ENCODE data around the gene PSMB8.
"Not testable (repeated sequence)": the region's sequence is repeated elsewhere in the genome, so short reads cannot be mapped to it uniquely, and the experiment has no call there.

PSMB8 gene

DNA sequence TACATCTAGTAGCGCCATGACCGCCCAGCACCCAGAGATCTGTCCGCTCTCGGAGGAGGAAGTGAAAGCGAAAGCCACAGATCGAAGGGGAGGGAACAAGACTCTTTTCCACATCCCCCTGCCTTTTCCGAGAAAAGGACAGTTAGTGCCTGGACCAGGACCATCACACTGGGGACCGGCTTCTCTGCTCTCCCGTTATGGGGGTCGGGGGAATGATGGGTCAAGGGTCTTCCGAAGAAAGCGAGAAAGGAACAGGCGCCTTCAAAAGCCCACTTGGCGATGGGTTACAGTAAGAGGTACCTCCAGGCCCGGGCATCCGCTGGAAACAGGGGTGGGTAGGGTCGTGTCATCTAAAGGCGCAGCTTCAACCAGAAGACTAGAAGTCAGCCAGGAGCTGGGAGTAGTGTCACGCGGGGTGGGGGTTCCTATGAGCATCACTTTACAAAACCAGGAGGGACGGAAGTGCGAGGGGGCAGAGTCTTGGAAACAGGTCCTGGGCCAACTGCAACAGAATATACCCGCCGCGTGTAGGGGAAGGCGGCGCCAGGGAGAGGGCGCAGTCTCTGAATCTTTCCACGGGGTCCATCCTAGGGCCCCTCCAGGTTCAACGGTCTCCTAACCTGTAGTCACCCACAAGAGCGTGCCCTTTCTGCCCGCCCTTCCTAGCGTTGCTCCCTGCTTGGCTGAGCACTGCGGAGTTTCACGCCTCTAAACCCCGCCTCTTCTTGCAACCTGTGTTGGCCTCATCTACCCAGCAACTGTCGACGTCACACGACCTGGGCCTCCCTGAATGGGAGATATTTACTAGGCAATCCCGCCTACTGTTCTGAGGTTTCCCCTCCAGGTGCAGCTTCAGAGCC lies at the start of gene PSMB8:
TSS of gene PSMB8 (minus strand) at position 69 of the 860 bp plus-strand sequence. CDS start at position 18, 51 bp downstream.
- DNase-seq: peak; percentile 97

DNA sequence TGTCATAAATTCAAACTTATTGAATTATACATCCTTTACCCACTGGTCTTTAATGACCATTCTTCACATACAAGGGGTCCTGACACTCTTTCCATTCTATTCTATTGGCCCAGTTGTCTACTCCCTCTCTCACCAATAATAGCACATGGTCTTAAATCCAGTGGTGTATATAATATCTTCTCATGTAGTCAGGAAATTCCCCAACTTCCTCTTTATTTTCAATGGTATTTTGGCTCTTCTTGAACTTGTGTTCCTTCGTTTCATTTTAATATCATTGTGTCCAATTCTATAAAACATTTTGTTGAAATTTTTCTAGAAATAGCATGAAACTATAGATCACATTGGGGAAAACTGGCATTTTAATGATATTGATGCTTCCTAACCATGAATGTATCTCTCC lies 47.0 kb upstream of the PSMB8 start:
- DNase-seq: no peak

DNA sequence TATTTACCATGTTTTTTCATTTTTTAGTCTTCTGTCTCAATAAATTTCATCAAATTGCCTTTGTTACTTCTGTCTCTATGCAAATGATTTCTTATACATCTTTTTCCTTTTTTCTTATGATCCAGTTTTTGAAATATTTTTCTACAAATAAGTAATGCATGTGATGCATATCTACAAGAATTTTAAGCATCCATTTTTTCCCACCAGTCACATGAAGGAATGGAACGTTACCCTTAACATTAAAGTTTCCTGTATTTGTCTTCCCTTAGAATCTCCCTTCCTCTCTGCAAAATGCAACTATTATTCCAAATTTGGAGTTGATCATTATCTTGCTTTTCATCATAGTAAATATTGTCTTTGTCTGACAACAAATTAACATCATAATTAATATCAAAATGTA lies 45.7 kb upstream of the PSMB8 start:
- DNase-seq: no peak

DNA sequence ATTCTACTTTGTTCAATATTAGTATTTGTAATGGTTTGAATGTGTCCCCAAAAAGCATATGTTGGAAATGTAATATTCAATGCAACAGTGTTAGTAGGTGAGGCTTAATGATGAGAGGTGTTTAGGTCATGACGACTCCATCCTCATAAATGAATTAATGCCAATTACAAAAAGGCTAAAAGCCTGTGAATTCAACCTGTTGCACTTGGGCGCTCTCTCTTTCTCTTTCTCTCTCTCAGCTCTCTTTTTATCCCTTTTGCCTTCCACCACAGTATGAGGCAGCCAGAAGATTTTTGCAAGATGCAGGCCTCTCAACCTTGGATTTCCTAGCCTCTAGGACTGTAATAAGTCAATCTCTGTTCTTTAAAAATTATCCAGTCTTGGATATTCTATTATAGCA lies 44.7 kb upstream of the PSMB8 start:
- DNase-seq: no peak

DNA sequence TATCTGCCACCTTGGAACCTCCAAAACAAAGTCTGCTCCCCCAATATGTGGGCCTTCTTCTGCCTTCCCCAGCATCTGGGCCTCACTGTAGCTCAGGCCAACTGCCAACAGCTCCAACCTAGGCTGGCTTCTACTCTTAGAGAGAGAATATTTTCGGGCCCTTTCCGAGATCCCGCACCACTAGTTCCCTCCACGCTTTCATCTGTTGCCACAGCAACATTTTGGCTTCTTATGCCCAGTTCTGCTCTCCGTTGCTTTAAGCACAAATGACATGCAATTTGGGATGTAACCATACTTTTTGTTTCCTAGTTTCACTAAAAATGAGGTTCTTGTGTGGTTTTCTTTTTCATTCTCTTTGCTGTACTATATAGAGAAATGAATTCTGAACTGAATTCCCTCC lies 43.8 kb upstream of the PSMB8 start:
- no peak for DNase-seq

DNA sequence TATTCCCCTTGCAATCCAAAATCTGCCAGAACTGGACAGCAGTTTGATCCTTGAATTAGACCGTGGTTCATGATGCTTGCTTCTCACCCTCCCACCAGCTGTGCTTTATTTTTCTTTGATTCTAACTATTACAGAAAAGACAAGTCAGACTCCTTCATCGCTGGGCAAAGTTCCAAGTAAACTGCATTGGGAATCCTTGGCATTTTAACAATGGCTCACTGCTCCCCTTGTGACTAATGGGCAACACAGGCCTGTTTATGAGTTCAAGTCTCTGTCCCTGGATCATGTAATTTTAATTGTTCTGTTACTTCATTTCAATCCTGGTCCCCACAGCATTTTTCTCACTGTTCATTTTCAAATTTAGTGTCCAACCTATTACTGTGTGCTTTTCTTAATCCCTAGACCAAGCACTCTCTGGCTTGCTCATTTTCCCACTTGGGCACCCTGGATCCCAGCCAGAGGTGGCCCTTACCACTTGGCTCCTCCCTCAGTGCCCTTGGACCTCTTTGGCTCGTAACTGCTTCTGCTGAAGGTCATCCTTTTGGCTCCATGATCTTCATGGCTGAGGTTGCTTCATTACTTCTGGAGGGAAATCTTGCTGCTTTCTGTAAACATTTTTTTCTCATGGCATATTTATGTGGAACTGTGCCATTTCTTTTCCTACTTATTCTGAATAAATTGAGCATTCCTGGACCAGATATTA lies 43.0 kb upstream of the PSMB8 start:
- DNase-seq: no peak

DNA sequence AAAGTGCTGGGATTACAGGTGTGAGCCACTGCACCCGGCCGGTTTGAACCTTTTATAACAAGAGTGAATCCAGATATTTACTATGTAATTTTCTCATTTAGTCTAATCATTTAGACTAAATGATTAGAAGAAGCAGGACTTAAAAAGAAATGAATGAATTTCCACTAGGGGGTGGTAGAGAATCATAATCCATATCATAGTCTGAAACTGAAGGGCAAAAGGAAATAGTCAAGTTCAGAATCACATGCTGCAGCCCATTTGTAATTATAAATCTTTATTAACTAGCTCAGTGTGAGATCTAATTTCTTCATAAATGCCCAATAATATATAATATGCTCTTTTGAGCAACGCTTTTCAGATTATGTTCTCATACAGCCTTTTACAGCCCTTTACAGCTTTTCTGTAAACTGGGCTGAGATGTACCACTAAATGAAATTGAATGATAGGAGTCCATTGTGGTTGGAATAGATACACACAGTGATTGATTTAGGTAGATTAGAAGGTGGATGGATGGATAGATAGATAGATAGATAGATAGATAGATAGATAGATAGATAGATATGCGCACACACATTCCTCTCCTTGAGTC lies 41.9 kb upstream of the PSMB8 start:
- no peak for DNase-seq

DNA sequence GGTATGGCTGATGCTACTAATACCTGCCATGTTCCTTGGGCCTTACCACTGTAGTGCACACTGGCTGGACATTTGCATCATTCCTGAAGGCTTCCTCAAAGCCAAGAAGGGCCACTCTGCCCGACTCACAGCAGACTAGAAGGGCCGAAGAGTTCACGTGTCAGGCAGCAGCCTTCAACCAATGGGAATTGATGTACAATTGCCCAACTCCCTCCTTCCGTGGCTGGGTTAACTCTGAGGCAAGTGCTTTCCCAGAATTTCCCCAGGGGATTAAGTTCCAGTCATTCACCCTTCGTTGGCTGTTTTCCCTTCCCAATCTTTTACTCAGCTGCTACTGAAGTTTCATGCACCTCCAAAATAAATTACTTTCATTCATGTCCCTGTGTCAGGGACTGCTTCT lies 39.9 kb upstream of the PSMB8 start:
- no peak for DNase-seq

DNA sequence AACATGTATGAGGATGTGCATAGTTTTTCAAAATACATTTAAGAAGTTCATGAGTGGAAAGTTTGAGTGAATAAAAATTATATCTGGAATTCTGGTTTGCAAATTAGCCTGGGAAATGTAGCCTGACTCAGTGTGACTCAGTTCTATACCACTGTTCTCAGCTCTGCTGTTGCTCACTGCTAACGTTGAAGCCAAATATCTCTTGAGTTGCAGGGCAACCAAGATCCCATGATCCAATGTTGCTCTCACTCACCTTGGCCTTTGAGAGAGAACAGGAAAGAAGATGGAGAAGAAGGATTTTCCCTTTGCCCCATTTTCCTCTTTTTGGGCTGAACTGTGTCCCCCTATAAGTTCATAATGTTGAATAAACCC lies 39.0 kb upstream of the PSMB8 start:
- DNase-seq: no peak

DNA sequence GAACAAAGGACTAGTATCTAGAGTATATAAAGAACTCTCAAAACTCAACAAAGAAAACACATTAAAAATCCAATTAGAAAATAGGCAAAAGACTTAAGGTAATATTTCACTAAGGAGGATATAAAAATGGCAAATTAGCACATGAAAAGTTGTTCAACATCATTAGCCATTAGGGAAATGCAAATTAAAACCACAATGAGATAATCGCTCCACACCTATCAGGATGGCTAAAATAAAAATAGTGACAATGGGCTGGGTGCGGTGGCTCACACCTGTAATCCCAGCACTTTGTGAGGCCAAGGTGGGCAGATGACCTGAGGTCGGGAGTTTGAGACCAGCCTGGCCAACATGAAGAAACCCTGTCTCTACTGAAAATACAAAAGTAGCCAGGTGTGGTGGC lies 37.1 kb upstream of the PSMB8 start:
- DNase-seq: not testable (repeated sequence)

DNA sequence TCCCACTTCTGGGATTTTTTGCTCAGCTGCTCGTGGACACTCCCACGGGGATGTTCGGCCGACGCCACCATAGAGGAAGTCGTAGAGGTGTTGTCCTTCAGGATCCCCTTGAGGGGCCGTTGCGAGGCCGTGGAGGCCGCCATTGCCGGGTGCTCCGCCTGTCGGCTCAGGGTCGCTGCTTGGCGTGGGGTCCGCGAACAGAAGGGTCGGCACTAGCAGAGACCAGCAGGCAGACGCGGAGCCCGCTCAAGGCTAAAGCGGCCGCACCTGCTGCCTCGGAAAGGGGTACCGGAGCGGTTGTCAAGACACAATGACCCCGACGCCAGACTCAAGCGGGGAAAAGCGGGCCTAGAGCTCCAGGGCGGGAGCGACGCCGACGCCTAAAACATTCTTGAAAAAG lies 35.8 kb upstream of the PSMB8 start:
- DNase-seq: no peak

DNA sequence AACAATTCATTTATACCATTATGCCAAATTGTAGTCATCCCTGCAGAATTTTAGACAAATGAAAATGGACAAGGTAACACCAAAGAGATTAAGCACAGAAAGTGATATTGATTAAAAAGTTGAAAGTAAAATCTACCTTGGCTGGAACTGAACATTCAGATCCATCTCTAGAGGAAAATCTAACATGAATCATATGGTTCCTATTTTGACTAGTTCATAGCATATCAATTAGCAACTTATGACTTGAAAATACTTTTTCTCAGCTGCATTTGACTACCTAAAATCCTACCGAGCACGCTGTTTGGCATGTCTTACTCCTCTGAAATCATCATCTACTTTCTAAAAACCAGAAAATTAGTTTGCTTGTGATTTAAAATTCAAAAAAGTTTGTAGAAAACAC lies 32.8 kb upstream of the PSMB8 start:
- DNase-seq: no peak

DNA sequence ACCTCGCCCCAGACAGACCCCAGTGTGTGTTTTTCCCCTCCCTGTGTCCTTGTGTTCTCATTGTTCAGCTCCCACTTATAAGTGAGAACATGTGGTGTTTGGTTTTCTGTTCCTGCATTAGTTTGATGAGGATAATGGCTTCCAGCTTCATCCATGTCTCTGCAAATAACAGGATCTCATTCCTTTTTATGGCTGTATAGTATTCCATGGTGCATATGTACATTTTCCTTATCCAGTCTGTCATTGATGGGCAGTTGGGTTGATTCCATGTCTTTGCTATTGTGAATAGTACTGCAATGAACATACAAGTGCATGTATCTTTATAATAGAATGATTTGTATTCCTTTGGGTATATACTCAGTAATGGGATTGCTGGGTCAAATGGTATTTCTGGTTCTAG lies 30.1 kb upstream of the PSMB8 start:
- not testable (repeated sequence) for DNase-seq

DNA sequence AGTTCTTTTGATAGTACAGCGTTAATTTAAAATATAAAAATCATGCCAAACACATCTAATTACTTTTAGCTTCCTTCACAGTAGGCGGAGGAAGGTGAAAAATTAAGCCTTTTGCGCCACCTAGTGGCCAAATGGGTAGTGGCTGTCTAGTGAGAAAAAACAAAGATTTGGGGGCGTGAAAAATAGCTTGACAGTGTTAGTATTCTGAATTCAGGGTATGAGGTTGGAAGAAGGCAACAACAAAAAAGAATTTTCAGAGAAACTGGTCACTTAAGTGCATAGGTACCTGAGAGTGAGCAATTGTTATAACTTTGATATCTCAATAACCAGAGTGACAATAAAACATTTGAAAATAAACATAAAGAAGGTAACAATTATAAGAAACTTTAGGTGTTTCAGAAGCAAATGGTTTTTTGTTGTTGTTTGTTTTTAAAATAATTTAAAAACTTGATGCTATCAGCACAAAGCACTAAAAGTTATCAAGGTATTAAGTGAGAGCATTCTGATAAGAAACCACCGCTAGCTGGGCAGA lies 24.5 kb upstream of the PSMB8 start:
- DNase-seq: peak; percentile 86

DNA sequence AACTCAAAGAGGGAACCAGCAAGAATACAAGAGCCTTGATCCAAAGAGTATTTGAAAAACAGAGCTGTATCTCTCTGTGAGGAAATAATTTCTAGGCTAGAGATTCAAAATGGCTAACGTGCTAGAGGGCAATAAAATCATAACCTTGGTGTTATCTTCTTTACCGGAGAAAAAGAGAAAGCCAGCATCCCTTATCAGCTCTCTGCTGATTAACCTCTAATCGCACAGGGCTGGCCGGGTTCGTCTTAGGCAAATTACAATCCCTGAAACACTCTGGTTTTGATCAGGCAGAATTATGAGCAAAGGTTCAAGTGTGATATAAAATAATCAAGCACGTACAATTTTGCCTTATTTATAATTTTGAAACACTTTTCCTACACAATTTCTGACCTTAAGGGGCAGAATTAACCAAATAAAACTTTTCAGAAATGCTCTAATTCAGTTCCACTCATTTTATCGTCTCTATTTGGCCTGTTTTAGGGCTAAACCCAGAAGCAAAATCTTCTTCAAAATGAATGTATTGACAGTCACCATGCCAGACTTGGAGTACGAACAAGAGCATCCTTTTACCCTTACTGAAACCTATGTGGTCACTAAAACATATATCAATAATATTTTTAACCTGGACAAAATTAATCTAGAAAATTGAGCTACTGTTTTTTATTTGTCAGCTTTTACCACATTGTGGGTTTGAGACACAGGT lies 23.9 kb upstream of the PSMB8 start:
- no peak for DNase-seq

DNA sequence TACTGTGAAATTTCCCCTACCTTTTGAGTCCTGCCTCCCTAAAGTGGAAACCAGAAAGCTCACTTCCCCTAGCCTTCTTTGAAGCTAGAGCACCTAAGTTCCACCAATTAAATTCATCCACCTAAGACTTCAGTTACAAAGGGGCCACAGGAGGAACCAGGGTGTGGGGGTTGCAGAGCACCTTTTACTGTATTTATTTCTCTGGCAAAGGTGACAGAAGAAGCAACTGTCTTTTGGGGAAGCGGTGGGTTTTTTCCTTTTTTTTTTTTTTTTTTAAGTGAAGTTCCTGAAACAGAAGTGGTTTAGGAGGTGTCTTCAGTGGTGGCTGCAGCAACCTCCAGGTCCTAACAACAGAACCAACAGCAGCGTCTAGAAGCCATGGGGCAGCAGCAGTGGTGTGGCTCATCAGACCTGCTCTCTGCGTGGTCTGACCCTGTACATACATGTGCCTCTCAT lies 23.2 kb upstream of the PSMB8 start:
- no peak for DNase-seq

DNA sequence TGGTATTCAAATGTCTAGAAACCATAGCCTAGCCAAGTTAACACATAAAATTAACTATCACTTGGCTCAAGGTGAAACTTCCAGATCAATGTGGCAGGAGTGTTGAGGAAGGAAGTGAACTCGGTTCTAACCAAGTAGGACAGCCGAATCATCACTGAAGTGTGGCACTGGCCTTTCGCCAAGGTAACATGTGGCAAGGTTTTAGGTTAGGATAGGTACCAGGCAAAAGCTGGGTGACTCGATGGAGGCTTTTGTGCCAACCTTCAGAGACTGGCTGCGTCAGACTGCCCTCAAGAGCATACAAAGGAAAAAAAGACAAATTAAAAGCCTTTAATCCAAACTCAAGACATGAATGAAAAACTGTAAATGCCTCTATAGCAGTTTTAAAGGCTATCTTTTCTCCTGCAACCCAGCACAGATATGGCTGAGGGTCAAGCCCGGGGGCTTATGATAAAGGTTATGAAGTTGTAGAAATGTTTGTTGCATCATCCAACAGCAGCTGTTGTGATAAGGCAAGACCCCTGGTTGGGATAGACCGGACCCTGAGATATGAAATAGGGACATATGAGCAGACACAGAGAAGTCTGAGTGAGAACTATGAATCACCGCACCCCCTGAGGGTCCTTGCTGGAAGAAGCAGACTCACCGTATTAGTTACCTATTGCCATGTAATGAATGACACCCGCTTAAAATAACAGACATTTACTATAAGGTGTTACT lies 22.0 kb upstream of the PSMB8 start:
- DNase-seq: no peak

DNA sequence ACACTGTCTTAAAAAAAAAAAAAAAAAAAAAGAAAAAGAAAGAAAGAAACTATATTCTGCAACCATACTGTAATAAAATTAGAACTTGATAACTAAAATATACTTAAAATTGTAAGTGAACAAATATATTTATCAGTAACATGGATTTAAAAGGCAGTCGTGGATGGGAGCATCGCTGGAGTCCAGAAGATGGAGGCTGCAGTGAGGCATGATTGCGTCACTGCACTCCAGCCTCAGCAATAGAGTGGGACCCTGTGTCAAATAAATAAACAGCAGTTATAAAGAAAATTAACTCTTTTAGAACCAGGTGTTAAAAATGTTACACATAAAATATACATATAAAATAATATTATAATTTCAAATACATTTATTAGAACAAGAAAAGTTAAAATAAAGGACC lies 18.9 kb upstream of the PSMB8 start:
- DNase-seq: no peak

DNA sequence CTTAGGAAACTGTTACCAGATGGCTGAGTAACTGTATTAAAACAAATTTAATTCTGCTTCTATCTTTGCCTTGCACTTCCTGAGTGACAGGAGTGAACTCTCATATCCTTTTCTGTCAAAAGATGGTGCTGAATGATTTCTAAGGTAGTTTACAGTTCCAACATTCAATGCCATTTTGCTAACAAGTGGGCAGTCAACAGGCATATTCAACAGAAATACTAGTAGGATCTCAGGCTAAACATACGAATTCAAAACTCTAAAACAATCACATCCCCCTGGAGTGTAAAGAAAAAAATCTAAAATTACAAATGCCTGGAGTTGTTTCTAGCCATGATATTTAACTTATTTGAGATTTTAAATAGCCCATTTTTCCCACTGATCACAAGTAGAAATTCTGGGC lies 16.8 kb upstream of the PSMB8 start:
- DNase-seq: no peak

DNA sequence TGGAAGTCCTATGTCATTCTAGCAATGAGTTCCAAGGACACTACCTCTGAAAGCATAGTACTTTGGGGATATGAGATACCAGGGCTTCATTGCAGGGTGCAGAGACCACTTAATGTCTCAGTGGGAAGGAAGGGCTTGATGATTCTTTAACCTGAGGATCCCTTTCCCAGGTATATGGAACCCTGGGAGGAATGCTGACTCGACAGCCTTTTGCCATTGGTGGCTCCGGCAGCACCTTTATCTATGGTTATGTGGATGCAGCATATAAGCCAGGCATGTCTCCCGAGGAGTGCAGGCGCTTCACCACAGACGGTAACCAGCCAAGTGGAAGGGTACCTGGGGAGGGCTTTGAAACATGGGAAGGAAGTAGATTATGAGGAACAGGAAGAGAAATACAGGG lies 14.3 kb upstream of the PSMB8 start:
- DNase-seq: no peak

DNA sequence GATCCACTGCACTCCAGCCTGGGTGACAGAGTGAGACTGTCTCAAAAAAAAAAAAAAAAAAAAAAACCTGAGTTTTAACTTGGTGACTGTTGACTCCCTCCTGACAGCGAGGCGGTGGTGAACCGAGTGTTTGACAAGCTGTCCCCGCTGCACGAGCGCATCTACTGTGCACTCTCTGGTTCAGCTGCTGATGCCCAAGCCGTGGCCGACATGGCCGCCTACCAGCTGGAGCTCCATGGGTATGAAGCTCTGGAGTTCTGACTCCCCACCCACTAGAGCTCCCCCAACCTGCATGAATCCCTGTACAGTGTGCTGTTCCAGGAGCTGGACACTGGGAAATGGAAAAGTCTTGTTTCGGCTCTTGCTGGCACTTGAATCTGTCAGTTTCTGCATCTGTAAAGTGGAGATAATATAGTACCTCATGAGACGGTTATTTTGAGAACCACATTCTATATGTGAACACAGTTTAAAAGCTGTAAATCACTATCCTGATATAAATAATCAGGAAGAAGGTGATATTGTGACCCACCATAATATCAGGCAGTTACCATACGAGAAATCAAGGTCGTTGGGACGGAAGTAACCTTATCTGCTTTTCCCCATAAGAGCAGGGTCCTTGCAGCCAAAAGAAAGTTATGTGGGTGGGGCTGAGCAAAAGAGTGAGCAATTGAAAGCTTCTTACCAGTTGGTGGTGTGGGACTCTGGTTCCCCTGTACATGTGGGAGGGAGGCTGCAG lies 13.5 kb upstream of the PSMB8 start:
- DNase-seq: no peak

All from stimulated activated CD4-positive, alpha-beta T cell treated with anti-CD3 and anti-CD28 coated beads, Interleukin-4, amount 100 ng/mL, for 1 hour (primary cell).